H1 (cell line): ENCODE measurements around the gene CUEDC1. TPM values are rescaled to one million over a fixed set of nuclear protein-coding genes. Genes with fewer than 3 reads are reported as not detected.
A peak's percentile ranks its signal among the peaks of the same experiment; 100 is the strongest.

Experiments
- CTCF ChIA-PET: fragments of 300-600 bp; sonication (Branson Sonifier 250); formaldehyde crosslinking; loops from one replicate; lab custom pipeline; 2021; ENCODE audit not compliant: partially characterized antibody; lab: Charles Lee
- POLR2A ChIA-PET: fragments of 300-600 bp; sonication (Branson Sonifier 250); formaldehyde crosslinking; loops from one replicate; lab custom pipeline; 2021; ENCODE audit warnings: inconsistent platforms; ENCODE audit not compliant: partially characterized antibody; lab: Charles Lee
- DNase-seq, 2 experiments: peaks; one replicate each; pipeline versions ENCODE4 v3.0.0 to v3.0.0-alpha.2; 2010 to 2022; ENCODE audit warnings: low spot score in 2 of 2, low read depth in 1 of 2, mixed read lengths in 1 of 2
- FAIRE-seq: peaks from 2 replicates; lab custom pipeline; 2011; peaks lifted over from hg19 to GRCh38; lab: Jason Lieb, UNC
- H2AFZ ChIP-seq: 2 replicates; pipeline ENCODE4 v1.8.1; 2012; ENCODE audit warnings: low read length, inconsistent platforms
- H2AK5ac ChIP-seq: 2 replicates; pipeline ENCODE4 v1.6.1; 2013; ENCODE audit warnings: low read depth, low read length
- H2BK120ac ChIP-seq: replicated peaks from 2 replicates; pipeline ENCODE3; 2013; ENCODE audit warnings: low read depth, low read length, inconsistent platforms
- H2BK12ac ChIP-seq: 2 replicates; pipeline ENCODE4 v1.6.1; 2013; ENCODE audit warnings: low read depth, low read length
- H2BK15ac ChIP-seq: 2 replicates; pipeline ENCODE4 v1.6.1; 2013; ENCODE audit warnings: low read length
- H2BK20ac ChIP-seq: 2 replicates; pipeline ENCODE4 v1.6.1; 2013; ENCODE audit warnings: low read length
- H2BK5ac ChIP-seq: 2 replicates; pipeline ENCODE4 v1.6.1; 2013; ENCODE audit warnings: low read depth, low read length
- H3K14ac ChIP-seq: 2 replicates; pipeline ENCODE4 v1.6.1; 2013; ENCODE audit warnings: inconsistent platforms; ENCODE audit not compliant: insufficient read length
- H3K18ac ChIP-seq: 2 replicates; pipeline ENCODE4 v1.6.1; 2013; ENCODE audit warnings: low read length; ENCODE audit errors: extremely low read depth
- H3K23ac ChIP-seq: 2 replicates; pipeline ENCODE4 v1.6.1; 2013; ENCODE audit warnings: inconsistent platforms; ENCODE audit not compliant: insufficient read length
- H3K23me2 ChIP-seq: 2 replicates; pipeline ENCODE4 v1.6.1; 2013; ENCODE audit warnings: low read depth, low read length
- H3K27ac ChIP-seq: 2 replicates; pipeline ENCODE4 v1.6.1; 2011; ENCODE audit warnings: low read depth, low read length, inconsistent platforms
- H3K27me3 ChIP-seq, 4 experiments: replicated peaks in 1 of 4; 1 replicate in 1 of 4; 2 replicates in 3 of 4; pipeline versions ENCODE4 v1.6.1 to v1.8.1; 2011 to 2013; ENCODE audit warnings: low read length in 3 of 4, mild to moderate bottlenecking in 3 of 4, inconsistent platforms in 2 of 4, mixed read lengths in 2 of 4, moderate library complexity in 1 of 4; ENCODE audit not compliant: control insufficient read depth in 3 of 4, insufficient read depth in 3 of 4; ENCODE audit errors: extremely low read depth in 1 of 4
- H3K36me3 ChIP-seq, 4 experiments: 2 replicates each; pipeline versions ENCODE4 v1.6.1 to v1.8.1; 2011 to 2013; ENCODE audit warnings: mild to moderate bottlenecking in 4 of 4, low read length in 3 of 4, moderate library complexity in 2 of 4, control low read depth in 1 of 4, inconsistent platforms in 1 of 4; ENCODE audit not compliant: insufficient read depth in 4 of 4, control insufficient read depth in 2 of 4
- H3K4ac ChIP-seq: replicated peaks from 2 replicates; pipeline ENCODE3; 2013; ENCODE audit warnings: low read length, low read depth, mixed read lengths, inconsistent platforms; ENCODE audit not compliant: insufficient read length
- H3K4me1 ChIP-seq, 4 experiments: replicated peaks in 1 of 4; 1 replicate in 1 of 4; 2 replicates in 3 of 4; pipeline versions ENCODE4 v1.6.1 to v1.8.1; 2011 to 2013; ENCODE audit warnings: low read length in 3 of 4, inconsistent platforms in 2 of 4, mixed read lengths in 1 of 4; ENCODE audit not compliant: insufficient read depth in 4 of 4, control insufficient read depth in 3 of 4
- H3K4me2 ChIP-seq, 2 experiments: 2 replicates each; pipeline versions ENCODE4 v1.6.1 to v1.8.1; 2011 to 2013; ENCODE audit warnings: low read depth in 2 of 2, low read length in 2 of 2, control low read depth in 1 of 2, inconsistent platforms in 1 of 2, mild to moderate bottlenecking in 1 of 2; ENCODE audit not compliant: insufficient read depth in 1 of 2
- H3K4me3 ChIP-seq, 4 experiments: fragments of 200-600, 300-600 bp in 1 of 4; sonication (generic), shearing (Covaris generic), sonication (Bioruptor Twin) in 1 of 4; 2 replicates each; pipeline versions ENCODE4 v1.5.1 to v1.8.1; 2011 to 2016; ENCODE audit warnings: low read length in 4 of 4, low read depth in 3 of 4, control low read depth in 2 of 4, inconsistent platforms in 2 of 4, mild to moderate bottlenecking in 2 of 4, mixed read lengths in 1 of 4, moderate library complexity in 1 of 4; ENCODE audit not compliant: insufficient read depth in 2 of 4; ENCODE audit errors: extremely low read depth in 1 of 4
- H3K56ac ChIP-seq: replicated peaks from 2 replicates; pipeline ENCODE3; 2013; ENCODE audit warnings: low read depth, mild to moderate bottlenecking, mixed read lengths, low read length, inconsistent platforms; ENCODE audit not compliant: insufficient read length
- H3K79me1 ChIP-seq: 2 replicates; pipeline ENCODE4 v1.6.1; 2013; ENCODE audit warnings: low read depth, low read length, control low read depth
- H3K79me2 ChIP-seq, 2 experiments: 2 replicates each; pipeline versions ENCODE4 v1.6.1 to v1.8.1; 2012 to 2013; ENCODE audit warnings: low read length in 2 of 2, mild to moderate bottlenecking in 2 of 2, inconsistent platforms in 1 of 2; ENCODE audit not compliant: insufficient read depth in 2 of 2, control insufficient read depth in 1 of 2
- H3K9ac ChIP-seq, 4 experiments: replicated peaks in 1 of 4; 1 replicate in 1 of 4; 2 replicates in 3 of 4; pipeline versions ENCODE4 v1.6.1 to v1.8.1; 2011 to 2013; ENCODE audit warnings: low read depth in 3 of 4, low read length in 3 of 4, control low read depth in 2 of 4, mild to moderate bottlenecking in 2 of 4, moderate library complexity in 2 of 4, inconsistent platforms in 1 of 4; ENCODE audit errors: extremely low read depth in 1 of 4
- H3K9me3 ChIP-seq, 2 experiments: 2 replicates each; pipeline versions ENCODE4 v1.6.1 to v1.8.1; 2012 to 2013; ENCODE audit warnings: mild to moderate bottlenecking in 2 of 2, moderate library complexity in 2 of 2, control low read depth in 1 of 2, inconsistent platforms in 1 of 2, low read depth in 1 of 2, low read length in 1 of 2, mixed read lengths in 1 of 2; ENCODE audit not compliant: insufficient read depth in 2 of 2
- H4K20me1 ChIP-seq, 2 experiments: replicated peaks in 1 of 2; 2 replicates each; pipeline versions ENCODE3 to v1.8.1; 2011 to 2013; ENCODE audit warnings: inconsistent platforms in 2 of 2, low read length in 2 of 2, mild to moderate bottlenecking in 1 of 2; ENCODE audit not compliant: insufficient read depth in 2 of 2, control insufficient read depth in 1 of 2
- H4K5ac ChIP-seq: 2 replicates; pipeline ENCODE4 v1.6.1; 2013; ENCODE audit warnings: low read length, low read depth, mixed read lengths, inconsistent platforms; ENCODE audit not compliant: insufficient read length
- H4K8ac ChIP-seq: 2 replicates; pipeline ENCODE4 v1.8.0; 2013; ENCODE audit warnings: mild to moderate bottlenecking, moderate library complexity, low read length, inconsistent platforms; ENCODE audit not compliant: insufficient read depth; ENCODE audit errors: extremely low read depth
- H4K91ac ChIP-seq: replicated peaks from 2 replicates; pipeline ENCODE3; 2013; ENCODE audit warnings: low read length, mixed read lengths, inconsistent platforms; ENCODE audit not compliant: insufficient read length
- BACH1 ChIP-seq: IDR thresholded peaks from 2 replicates; pipeline ENCODE4 v1.6.1; 2012; ENCODE audit warnings: low read length, improper control_type of control experiment
- CBX8 ChIP-seq: fragments of 300-800, 300-1000 bp; sonication (generic); IDR thresholded peaks from 2 replicates; pipeline ENCODE4 v1.7.1; 2016; ENCODE audit warnings: low read depth, low read length, borderline replicate concordance
- CEBPB ChIP-seq: IDR thresholded peaks from 2 replicates; pipeline ENCODE4 v1.6.1; 2012; ENCODE audit warnings: low read depth, low read length
- E2F6 ChIP-seq: IDR thresholded peaks from 2 replicates; pipeline ENCODE4 v1.6.1; 2012; ENCODE audit warnings: inconsistent platforms
- EP300 ChIP-seq, 2 experiments: IDR thresholded peaks; 1 replicate in 1 of 2; 2 replicates in 1 of 2; pipeline ENCODE4 v1.6.1; 2011 to 2012; ENCODE audit warnings: low read depth in 2 of 2, low read length in 2 of 2, mild to moderate bottlenecking in 2 of 2, borderline replicate concordance in 1 of 2, inconsistent platforms in 1 of 2, moderate library complexity in 1 of 2
- JUN ChIP-seq: IDR thresholded peaks from 2 replicates; pipeline ENCODE4 v1.6.1; 2011; ENCODE audit warnings: low read depth, mild to moderate bottlenecking, improper control_type of control experiment, low read length
- RNF2 ChIP-seq: fragments of 200-900, 300-1000 bp; sonication (generic); IDR thresholded peaks from 2 replicates; pipeline ENCODE4 v1.7.1; 2016; ENCODE audit warnings: borderline replicate concordance, low read depth, mild to moderate bottlenecking, antibody characterized with exemption, low read length; ENCODE audit not compliant: poor library complexity, severe bottlenecking; ENCODE audit errors: missing control alignments
- SUZ12 ChIP-seq: fragments of 200-600 bp; sonication (generic); IDR thresholded peaks from 2 replicates; pipeline ENCODE4 v1.6.1; 2012; ENCODE audit warnings: mild to moderate bottlenecking, inconsistent platforms, low read length, moderate library complexity, mixed read lengths
- TBP ChIP-seq: IDR thresholded peaks from 2 replicates; pipeline ENCODE4 v1.6.1; 2011; ENCODE audit warnings: low read depth, low read length, improper control_type of control experiment
- WGBS, 2 experiments: shearing (Covaris generic) in 1 of 2; methylation state at CpG; one replicate each; pipeline versions ENCODE4 v1.1.6 to v1.1.7; 2013 to 2015; ENCODE audit warnings: low lambda C conversion rate in 2 of 2, mixed read lengths in 2 of 2, inconsistent platforms in 1 of 2, low coverage in 1 of 2, missing lambda C conversion rate in 1 of 2; ENCODE audit not compliant: insufficient replicate concordance in 2 of 2, insufficient coverage in 1 of 2, insufficient read length in 1 of 2; ENCODE audit errors: extremely low coverage in 1 of 2, missing lambda C conversion rate in 1 of 2; 5-methylcytosine and 5-hydroxymethylcytosine counted together
- polyA plus RNA-seq, 7 experiments: library from polyadenylated mRNA; depleted of rRNA in 3 of 7; stranded (reverse) in 5 of 7; unstranded in 2 of 7; fragments of >200 nt in 5 of 7; fragments of 200-250 nt in 2 of 7; gene quantifications; 1 replicate in 5 of 7; 2 replicates in 1 of 7; 4 replicates in 1 of 7; pipeline versions ENCODE4 v1.2.1 to v1.2.3, GENCODE V29; 2011 to 2013; ENCODE audit warnings: missing spikeins in 2 of 7, mixed read lengths in 2 of 7
- total RNA-seq: library from RNA; stranded (reverse); fragmentation: NEBNext Ultra II Directional; extraction: Animal tissue kit (Norgen Biotek cat#: 25700); gene quantifications from 2 replicates; pipeline ENCODE4 v1.2.1, GENCODE V29; 2021

The CUEDC1 gene
- total and polyA plus RNA-seq, 2 of the 8 experiments (the other 6 are each of a cell fraction or from before 2014, with no cell fraction given) = 4.0 to 10.7 TPM

- POLR2A ChIA-PET = interaction anchor here (0.6 to 1.8 kb wide), 4 partner anchors 9 to 35 kb away, joined by 3 to 4 read pairs (median 3); no protein-coding TSS in a partner anchor
- 80% methylated on average over 5 of the region's 5 CpGs; no CpG with 5 or more reads in 1 of the 2 experiments for WGBS, 2 experiments
- FAIRE-seq = no peak
- TF ChIP-seq TBP (no peak), BACH1 (no peak), SUZ12 (no peak), CEBPB (no peak), CBX8 (no peak), RNF2 (no peak), E2F6 (no peak), EP300 (IDR thresholded peaks at IDR 0.05; ENCODE audit: borderline replicate concordance in 1 of 2, low read depth in 2 of 2, low read length in 2 of 2) (no peak), JUN (no peak)
These were observed 40.7 kb downstream of the CUEDC1 start for GRCh38 chr17:57914273-57915142.

More at GRCh38 chr17:57914273-57915142, 40.7 kb downstream of the CUEDC1 start:
- Histone ChIP-seq H3K36me3 (no peaks in the 10 kb centered on the region), H3K14ac (no peak overlapping the region), H3K9ac (no peak overlapping the region; a peak in 2 of 7 replicates), H3K23ac (no peak overlapping the region), H3K79me2 (no peaks in the 10 kb centered on the region), H4K5ac (no peak overlapping the region), H2BK15ac (no peak overlapping the region), H3K27ac (no peak overlapping the region), H2BK120ac (no peak overlapping the region), H3K4ac (peak overlapping the region; percentile 12), H2AK5ac (peak overlapping the region; percentile 28; the same call in 1 of the 2 replicates), H3K56ac (no peak overlapping the region), H2BK20ac (no peak overlapping the region), H2BK12ac (no peak overlapping the region; the same call in 1 of the 2 replicates), H3K18ac (no peak overlapping the region), H3K4me1 (peaks cover 8 to 32% (median 19%) of the 10 kb centered on the region in 4 experiments; a peak in 6 of 7 replicates), H3K9me3 (no peaks in the 10 kb centered on the region), H4K20me1 (no peaks in the 10 kb centered on the region), H4K91ac (no peak overlapping the region), H3K27me3 (no peaks in the 10 kb centered on the region), H3K4me2 (no peak overlapping the region; a peak in 1 of 4 replicates), H3K79me1 (peaks cover 4% of the 10 kb centered on the region; the same call in 1 of the 2 replicates), H4K8ac (no peak overlapping the region), H2AFZ (no peak overlapping the region), H3K23me2 (no peaks in the 10 kb centered on the region), H2BK5ac (no peak overlapping the region), H3K4me3 (no peak overlapping the region)
- DNase-seq = no peak
- CTCF ChIA-PET = interaction anchor here (0.5 to 2.8 kb wide), 9 partner anchors 10 to 1115 kb away, joined by 3 to 22 read pairs (median 4); partner anchors contain the start of gene CUEDC1
